GM12878 (cell line): ENCODE measurements around the gene HEMK1. TPM values are rescaled to one million over a fixed set of nuclear protein-coding genes. Genes with fewer than 3 reads are reported as not detected.
A peak's percentile ranks its signal among the peaks of the same experiment; 100 is the strongest.

Experiments used
- ATAC-seq: fragments of 200-7000 bp; cut with Tn5 transposase; 3 replicates; pipeline ENCODE4 v1.9.1; 2020; ENCODE audit warnings: mild to moderate bottlenecking, moderate library complexity
- BruUV-seq: library from RNA; stranded (reverse); fragments of 400-500 nt; replicated peaks from 2 replicates; lab custom pipeline; 2021; lab: Mats Ljungman, UMichigan
- CTCF ChIA-PET: fragments of 300-600 bp; sonication (Branson Sonifier 250); formaldehyde crosslinking; extraction: SDS; loops from one replicate; lab custom pipeline; 2021; ENCODE audit warnings: inconsistent platforms; lab: Yijun Ruan, JAX
- POLR2A ChIA-PET: fragments of 350-600 bp; formaldehyde crosslinking; extraction: SDS; loops from one replicate; lab custom pipeline; 2021; ENCODE audit warnings: inconsistent platforms; lab: Charles Lee
- RAD21 ChIA-PET: fragments of 300-600 bp; sonication (Branson Sonifier 250); formaldehyde crosslinking; loops from one replicate; lab custom pipeline; 2023; ENCODE audit warnings: antibody characterized with exemption; ENCODE audit not compliant: unreplicated experiment; lab: Charles Lee
- SMC1A ChIA-PET: fragments of 300-600 bp; sonication (Branson Sonifier 250); formaldehyde crosslinking; loops from one replicate; lab custom pipeline; 2023; ENCODE audit not compliant: unreplicated experiment, uncharacterized antibody; lab: Charles Lee
- DNase-seq: peaks from one replicate; pipeline ENCODE4 v3.0.0-alpha.2; 2011; ENCODE audit warnings: low read depth, low spot score
- FAIRE-seq: peaks from 3 replicates; lab custom pipeline; 2011; peaks lifted over from hg19 to GRCh38; lab: Jason Lieb, UNC
- H2AFZ ChIP-seq: 2 replicates; pipeline ENCODE4 v1.6.0; 2011; ENCODE audit warnings: low read depth, low read length, control low read depth; ENCODE audit not compliant: control insufficient read depth
- H3K27ac ChIP-seq: 2 replicates; pipeline ENCODE4 v1.5.1; 2011; ENCODE audit warnings: control low read depth; ENCODE audit not compliant: control insufficient read depth, insufficient read depth
- H3K27me3 ChIP-seq, 2 experiments: replicated peaks in 1 of 2; 2 replicates each; pipeline versions ENCODE4 v1.6.0 to v1.6.1; 2011; ENCODE audit warnings: low read length in 1 of 2; ENCODE audit not compliant: control insufficient read depth in 2 of 2, insufficient read depth in 2 of 2
- H3K36me3 ChIP-seq, 2 experiments: 2 replicates each; pipeline ENCODE4 v1.5.1; 2011; ENCODE audit warnings: low read length in 1 of 2; ENCODE audit not compliant: control insufficient read depth in 2 of 2, insufficient read depth in 2 of 2
- H3K4me1 ChIP-seq: 2 replicates; pipeline ENCODE4 v1.6.1; 2011; ENCODE audit warnings: mild to moderate bottlenecking, low read length, moderate library complexity, mixed read lengths; ENCODE audit not compliant: control insufficient read depth, insufficient read depth
- H3K4me2 ChIP-seq: 2 replicates; pipeline ENCODE4 v1.6.0; 2011; ENCODE audit warnings: control low read depth; ENCODE audit not compliant: control insufficient read depth, insufficient read depth
- H3K4me3 ChIP-seq: fragments of 200-600 bp; sonication (generic); 2 replicates; pipeline ENCODE4 v1.5.1; 2016
- H3K79me2 ChIP-seq: 2 replicates; pipeline ENCODE4 v1.6.0; 2011; ENCODE audit warnings: low read length; ENCODE audit not compliant: control insufficient read depth, insufficient read depth
- H3K9ac ChIP-seq: 2 replicates; pipeline ENCODE4 v1.8.0; 2011; ENCODE audit warnings: low read length, control low read depth, mixed read lengths; ENCODE audit not compliant: control insufficient read depth, insufficient read depth
- H3K9me3 ChIP-seq: replicated peaks from 3 replicates; pipeline ENCODE4 v1.5.1; 2011; ENCODE audit warnings: mild to moderate bottlenecking, low read length; ENCODE audit not compliant: control insufficient read depth, insufficient read depth
- H4K20me1 ChIP-seq: 2 replicates; pipeline ENCODE4 v1.6.0; 2011; ENCODE audit not compliant: control insufficient read depth, insufficient read depth
- GATAD2B ChIP-seq: fragments of 450-650 bp; conservative IDR thresholded peaks from 2 replicates; pipeline ENCODE4 v1.6.1; 2017; ENCODE audit warnings: low read depth, mild to moderate bottlenecking, moderate library complexity
- MXI1 ChIP-seq: fragments of 150-350 bp; IDR thresholded peaks from 2 replicates; pipeline ENCODE4 v1.6.1; 2011; ENCODE audit warnings: low read depth, mild to moderate bottlenecking, inconsistent platforms, low read length, improper control_type of control experiment
- NR2C2 ChIP-seq: IDR thresholded peaks from 2 replicates; pipeline ENCODE4 v1.6.1; 2011; ENCODE audit warnings: borderline replicate concordance, low read depth; ENCODE audit not compliant: control insufficient read depth, insufficient read length
- RUNX3 ChIP-seq: IDR thresholded peaks from 2 replicates; pipeline ENCODE4 v1.6.1; 2012; ENCODE audit warnings: low read length, inconsistent platforms
- ZSCAN29 ChIP-seq: fragments of 450-650 bp; IDR thresholded peaks from 2 replicates; pipeline ENCODE4 v1.6.1; 2017; ENCODE audit warnings: mild to moderate bottlenecking, moderate library complexity
- WGBS: methylation state at CpG from one replicate; pipeline ENCODE4 v1.1.6; 2016; ENCODE audit warnings: low lambda C conversion rate; ENCODE audit not compliant: insufficient replicate concordance, insufficient coverage; ENCODE audit errors: missing lambda C conversion rate; 5-methylcytosine and 5-hydroxymethylcytosine counted together
- in situ Hi-C: fragments of 300-500 bp; cut with MboI; formaldehyde crosslinking; loops from 9 replicates; pipeline ENCODE4 v1.14.3; 2018; ENCODE audit warnings: mixed read lengths
- intact Hi-C: fragments of 100-400 bp; cut with micrococcal nuclease; formaldehyde crosslinking; loops from one replicate; pipeline ENCODE4 v1.14.2; 2022; ENCODE audit not compliant: unreplicated experiment
- polyA plus RNA-seq, 11 experiments: library from polyadenylated mRNA; depleted of rRNA in 4 of 11; unstranded in 6 of 11; stranded (reverse) in 5 of 11; fragments of >200 nt; fragmentation: Nextera tagmentation in 4 of 11; fragmentation: Illumina TruSeq in 1 of 11; extraction: Ambion mirVana in 4 of 11; extraction: Trizol in 1 of 11; gene quantifications; 1 replicate in 1 of 11; 2 replicates in 10 of 11; pipeline versions ENCODE4 v1.2.1 to v1.2.3, GENCODE V29; 2011 to 2016; ENCODE audit warnings: inconsistent platforms in 2 of 11, missing spikeins in 2 of 11, low read depth in 1 of 11
- total RNA-seq, 4 experiments: library from RNA; depleted of rRNA in 3 of 4; stranded (reverse); fragments of >200 nt in 3 of 4; fragmentation: Illumina TruSeq in 1 of 4; extraction: Trizol in 1 of 4; gene quantifications; 2 replicates each; pipeline versions ENCODE4 v1.2.1 to v1.2.3, GENCODE V29; 2013 to 2021

The HEMK1 gene
- total and polyA plus RNA-seq, 10 of the 15 experiments (the other 5 are each of a cell fraction or from before 2014, with no cell fraction given): 2.8 to 19.0 (median 12.0) TPM

- BruUV-seq: no TSS peak
- no peaks in the 10 kb centered on the region for H3K27me3 ChIP-seq
- SMC1A ChIA-PET: interaction anchor here (8.1 to 10.0 kb wide), 2 partner anchors 14 to 27 kb away, joined by 93 to 186 read pairs; partner anchors contain the start of genes CISH, HEMK1 and MAPKAPK3
- H3K9ac ChIP-seq: no peak overlapping the region
- no peak overlapping the region for H3K4me2 ChIP-seq
- H4K20me1 ChIP-seq: no peaks in the 10 kb centered on the region
- H3K27ac ChIP-seq: no peak overlapping the region
- POLR2A ChIA-PET: interaction anchor here (0.7 to 7.0 kb wide), 5 partner anchors 16 to 250 kb away, joined by 3 to 54 read pairs (median 5); partner anchors contain the start of genes C3orf18, CISH and HEMK1
- no peaks in the 10 kb centered on the region for H3K79me2 ChIP-seq
- no peak overlapping the region for H3K4me3 ChIP-seq
- intact Hi-C loops (no loop called here), in situ Hi-C loops (no loop called here)
- peaks cover 35% of the 10 kb centered on the region for H3K4me1 ChIP-seq
- FAIRE-seq (no peak), DNase-seq (no peak), ATAC-seq (no peak)
- TF ChIP-seq ZSCAN29: no peak
- TF ChIP-seq NR2C2: no peak
- TF ChIP-seq RUNX3: no peak
- H2AFZ ChIP-seq: no peak overlapping the region
- no peaks in the 10 kb centered on the region for H3K36me3 ChIP-seq
- 59% methylated on average over 3 of the region's 3 CpGs for WGBS
- H3K9me3 ChIP-seq: no peaks in the 10 kb centered on the region
- CTCF ChIA-PET: interaction anchor here (0.6 to 11.1 kb wide), 4 partner anchors 15 to 345 kb away, joined by 3 to 317 read pairs (median 84); partner anchors contain the start of genes C3orf18, CISH, HEMK1 and MAPKAPK3
- RAD21 ChIA-PET: interaction anchor here (1.2 to 8.2 kb wide), 6 partner anchors 10 to 65 kb away, joined by 3 to 135 read pairs (median 6); partner anchors contain the start of genes CISH and HEMK1
These were observed 17.4 kb downstream of the HEMK1 start for GRCh38 chr3:50586763-50587070.

GRCh38 chr3:50587373-50587772 lies 18.1 kb downstream of the HEMK1 start:
- CTCF ChIA-PET: interaction anchor here (0.6 to 11.1 kb wide), 4 partner anchors 14 to 345 kb away, joined by 3 to 317 read pairs (median 84); partner anchors contain the start of genes C3orf18, CISH, HEMK1 and MAPKAPK3
- in situ Hi-C loops (no loop called here), intact Hi-C loops (no loop called here)
- H3K4me1 ChIP-seq: peaks cover 35% of the 10 kb centered on the region
- SMC1A ChIA-PET: interaction anchor here (8.1 to 10.0 kb wide), 2 partner anchors 15 to 26 kb away, joined by 93 to 186 read pairs; partner anchors contain the start of genes CISH, HEMK1 and MAPKAPK3
- no peak for TF ChIP-seq GATAD2B
- TF ChIP-seq MXI1: no peak
- no peaks in the 10 kb centered on the region for H3K79me2 ChIP-seq
- peak; percentile 62 for FAIRE-seq
- H3K4me2 ChIP-seq: no peak overlapping the region
- H3K9ac ChIP-seq: no peak overlapping the region
- RAD21 ChIA-PET: interaction anchor here (1.4 to 8.2 kb wide), 3 partner anchors 16 to 23 kb away, joined by 5 to 135 read pairs (median 96); partner anchors contain the start of genes CISH and HEMK1
- H3K4me3 ChIP-seq: no peak overlapping the region
- no peaks in the 10 kb centered on the region for H3K9me3 ChIP-seq
- no peaks in the 10 kb centered on the region for H3K27me3 ChIP-seq
- no peak overlapping the region for H3K27ac ChIP-seq
- BruUV-seq: no TSS peak
- H4K20me1 ChIP-seq: no peaks in the 10 kb centered on the region
- no peak for ATAC-seq
- WGBS: 96% methylated on average over 6 of the region's 6 CpGs
- POLR2A ChIA-PET: interaction anchor here (0.7 to 7.0 kb wide), 4 partner anchors 15 to 251 kb away, joined by 3 to 54 read pairs (median 6); partner anchors contain the start of genes C3orf18, CISH and HEMK1
- no peak for DNase-seq
- H2AFZ ChIP-seq: no peak overlapping the region
- no peaks in the 10 kb centered on the region for H3K36me3 ChIP-seq
